OCI-LY1 (cell line): Measurements from ENCODE around the gene CNNM1.
A peak's percentile ranks its signal among the peaks of the same experiment; 100 is the strongest.

ENCODE experiments used
- H2AFZ ChIP-seq: fragments of 200-600 bp; sonication (generic), shearing (Covaris generic); 2 replicates; pipeline ENCODE4 v1.6.0; 2014; ENCODE audit warnings: antibody characterized with exemption, mild to moderate bottlenecking, low read length
- H3F3A ChIP-seq: fragments of 200-600 bp; sonication (generic), shearing (Covaris generic); 2 replicates; pipeline ENCODE4 v1.6.0; 2014; ENCODE audit warnings: mild to moderate bottlenecking, antibody characterized with exemption, low read length, moderate library complexity; ENCODE audit not compliant: insufficient read depth
- H3K27ac ChIP-seq: fragments of 200-600 bp; sonication (generic); 2 replicates; pipeline ENCODE4 v1.5.1; 2014; ENCODE audit warnings: low read length, mixed run types, mild to moderate bottlenecking, low read depth; ENCODE audit not compliant: poor library complexity, severe bottlenecking
- H3K27me3 ChIP-seq: fragments of 200-600 bp; sonication (generic); 2 replicates; pipeline ENCODE4 v1.6.0; 2014; ENCODE audit warnings: antibody characterized with exemption, mild to moderate bottlenecking, low read length, moderate library complexity; ENCODE audit not compliant: insufficient read depth
- H3K36me3 ChIP-seq: fragments of 200-600 bp; sonication (generic); 2 replicates; pipeline ENCODE4 v1.6.1; 2014; ENCODE audit warnings: mild to moderate bottlenecking, antibody characterized with exemption, low read length, moderate library complexity, mixed read lengths; ENCODE audit not compliant: insufficient read depth
- H3K4me1 ChIP-seq: fragments of 200-600 bp; sonication (generic); 2 replicates; pipeline ENCODE4 v1.5.1; 2014; ENCODE audit warnings: mild to moderate bottlenecking, low read length, moderate library complexity; ENCODE audit not compliant: insufficient read depth, severe bottlenecking
- H3K4me2 ChIP-seq: fragments of 200-600 bp; sonication (generic), shearing (Covaris generic); 2 replicates; pipeline ENCODE4 v1.6.1; 2014; ENCODE audit warnings: low read length
- H3K4me3 ChIP-seq: fragments of 200-600 bp; sonication (generic); 2 replicates; pipeline ENCODE4 v1.5.1; 2014; ENCODE audit warnings: low read length, low read depth, mild to moderate bottlenecking, mixed read lengths; ENCODE audit not compliant: poor library complexity, severe bottlenecking
- H3K79me2 ChIP-seq: fragments of 200-600 bp; shearing (Covaris generic); 2 replicates; pipeline ENCODE4 v1.6.1; 2016; ENCODE audit warnings: mixed run types, low read length, mixed read lengths; ENCODE audit not compliant: insufficient read depth
- H3K9ac ChIP-seq: fragments of 200-600 bp; sonication (generic), shearing (Covaris generic); 2 replicates; pipeline ENCODE4 v1.6.1; 2014; ENCODE audit warnings: mild to moderate bottlenecking, low read length, mixed read lengths
- H3K9me2 ChIP-seq: fragments of 200-600 bp; sonication (generic), shearing (Covaris generic); 2 replicates; pipeline ENCODE4 v1.6.1; 2014; ENCODE audit warnings: low read depth, mild to moderate bottlenecking, low read length, mixed read lengths
- H3K9me3 ChIP-seq: fragments of 200-600 bp; shearing (Covaris generic); 2 replicates; pipeline ENCODE4 v1.6.1; 2014; ENCODE audit warnings: low read length, mixed read lengths
- H4K20me1 ChIP-seq: fragments of 200-600 bp; sonication (generic), shearing (Covaris generic); 2 replicates; pipeline ENCODE4 v1.6.0; 2016; ENCODE audit warnings: mild to moderate bottlenecking, low read length; ENCODE audit not compliant: insufficient read depth
- EZH2 ChIP-seq: fragments of 200-600 bp; sonication (generic), shearing (Covaris generic); IDR thresholded peaks from 2 replicates; pipeline ENCODE4 v1.8.0; 2017; ENCODE audit warnings: borderline replicate concordance, mixed run types, mild to moderate bottlenecking, antibody characterized with exemption, low read length, moderate library complexity, mixed read lengths
- TF ChIP-seq, protein P1 (sequence below): fragments of 200-600 bp; sonication (generic), shearing (Covaris generic); IDR thresholded peaks from 2 replicates; pipeline ENCODE4 v1.5.1; 2017; ENCODE audit warnings: mild to moderate bottlenecking, antibody characterized with exemption, low read length, moderate library complexity, mixed read lengths

CNNM1 gene

DNA sequence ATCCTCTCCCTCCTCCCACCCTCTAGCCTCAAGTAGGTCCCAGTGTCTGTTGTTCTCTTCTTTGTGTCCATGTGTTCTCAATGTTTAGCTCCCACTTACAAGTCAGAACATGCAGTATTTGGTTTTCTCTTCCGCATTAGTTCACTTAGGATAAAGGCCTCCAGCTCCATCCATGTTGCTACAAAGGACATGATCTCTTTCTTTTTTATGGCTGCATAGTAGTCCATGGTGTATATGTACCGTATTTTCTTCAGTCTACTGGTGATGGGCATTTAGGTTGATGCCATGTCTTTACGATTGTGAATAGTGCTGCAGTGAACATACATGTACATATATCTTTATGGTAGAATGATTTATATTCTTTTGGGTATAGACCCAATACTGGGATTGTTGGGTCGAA is 102.9 kb downstream of the CNNM1 start:
- Histone ChIP-seq H3K4me2 (peak overlapping the region; percentile 96; the same call in 1 of the 2 replicates), H3F3A (no peaks in the 10 kb centered on the region), H3K9me2 (no peaks in the 10 kb centered on the region), H3K36me3 (no peaks in the 10 kb centered on the region), H3K27me3 (no peaks in the 10 kb centered on the region), H3K9ac (no peak overlapping the region), H2AFZ (no peak overlapping the region), H3K9me3 (no peaks in the 10 kb centered on the region), H3K79me2 (peaks cover 5% of the 10 kb centered on the region; the same call in 1 of the 2 replicates), H4K20me1 (no peaks in the 10 kb centered on the region), H3K4me3 (no peak overlapping the region), H3K27ac (no peak overlapping the region), H3K4me1 (peaks cover 14% of the 10 kb centered on the region)
- no peak for TF ChIP-seq EZH2
- TF ChIP-seq, protein P1, sequence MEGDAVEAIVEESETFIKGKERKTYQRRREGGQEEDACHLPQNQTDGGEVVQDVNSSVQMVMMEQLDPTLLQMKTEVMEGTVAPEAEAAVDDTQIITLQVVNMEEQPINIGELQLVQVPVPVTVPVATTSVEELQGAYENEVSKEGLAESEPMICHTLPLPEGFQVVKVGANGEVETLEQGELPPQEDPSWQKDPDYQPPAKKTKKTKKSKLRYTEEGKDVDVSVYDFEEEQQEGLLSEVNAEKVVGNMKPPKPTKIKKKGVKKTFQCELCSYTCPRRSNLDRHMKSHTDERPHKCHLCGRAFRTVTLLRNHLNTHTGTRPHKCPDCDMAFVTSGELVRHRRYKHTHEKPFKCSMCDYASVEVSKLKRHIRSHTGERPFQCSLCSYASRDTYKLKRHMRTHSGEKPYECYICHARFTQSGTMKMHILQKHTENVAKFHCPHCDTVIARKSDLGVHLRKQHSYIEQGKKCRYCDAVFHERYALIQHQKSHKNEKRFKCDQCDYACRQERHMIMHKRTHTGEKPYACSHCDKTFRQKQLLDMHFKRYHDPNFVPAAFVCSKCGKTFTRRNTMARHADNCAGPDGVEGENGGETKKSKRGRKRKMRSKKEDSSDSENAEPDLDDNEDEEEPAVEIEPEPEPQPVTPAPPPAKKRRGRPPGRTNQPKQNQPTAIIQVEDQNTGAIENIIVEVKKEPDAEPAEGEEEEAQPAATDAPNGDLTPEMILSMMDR = no peak

DNA sequence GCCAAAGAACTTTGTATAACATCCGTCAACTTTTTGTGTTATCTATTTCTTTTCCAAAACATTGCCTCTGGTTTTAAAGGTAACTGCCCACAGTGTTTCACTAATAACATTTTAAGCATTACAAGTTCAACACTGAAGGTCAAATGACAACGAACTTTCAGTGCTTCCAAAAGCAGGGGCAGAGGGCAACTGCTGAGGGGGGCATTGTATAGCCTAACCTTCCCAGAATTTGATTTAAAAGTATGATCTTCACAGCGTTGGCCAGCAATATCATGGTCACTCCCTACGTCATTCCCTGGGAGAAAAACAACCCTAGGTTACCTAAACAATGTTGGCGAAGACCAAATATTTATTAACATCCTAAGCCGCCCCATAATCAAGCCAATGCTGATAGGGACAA is 103.7 kb downstream of the CNNM1 start:
- Histone ChIP-seq H3K4me3 (no peak overlapping the region), H3K9me3 (no peaks in the 10 kb centered on the region), H3K4me1 (peaks cover 14% of the 10 kb centered on the region), H3K36me3 (no peaks in the 10 kb centered on the region), H4K20me1 (no peaks in the 10 kb centered on the region), H3K27ac (no peak overlapping the region), H3K79me2 (peaks cover 5% of the 10 kb centered on the region; the same call in 1 of the 2 replicates), H3K9ac (no peak overlapping the region), H2AFZ (no peak overlapping the region), H3K27me3 (no peaks in the 10 kb centered on the region), H3F3A (no peaks in the 10 kb centered on the region), H3K4me2 (no peak overlapping the region), H3K9me2 (no peaks in the 10 kb centered on the region)
- TF ChIP-seq EZH2 = no peak
- TF ChIP-seq, protein P1 = no peak

DNA sequence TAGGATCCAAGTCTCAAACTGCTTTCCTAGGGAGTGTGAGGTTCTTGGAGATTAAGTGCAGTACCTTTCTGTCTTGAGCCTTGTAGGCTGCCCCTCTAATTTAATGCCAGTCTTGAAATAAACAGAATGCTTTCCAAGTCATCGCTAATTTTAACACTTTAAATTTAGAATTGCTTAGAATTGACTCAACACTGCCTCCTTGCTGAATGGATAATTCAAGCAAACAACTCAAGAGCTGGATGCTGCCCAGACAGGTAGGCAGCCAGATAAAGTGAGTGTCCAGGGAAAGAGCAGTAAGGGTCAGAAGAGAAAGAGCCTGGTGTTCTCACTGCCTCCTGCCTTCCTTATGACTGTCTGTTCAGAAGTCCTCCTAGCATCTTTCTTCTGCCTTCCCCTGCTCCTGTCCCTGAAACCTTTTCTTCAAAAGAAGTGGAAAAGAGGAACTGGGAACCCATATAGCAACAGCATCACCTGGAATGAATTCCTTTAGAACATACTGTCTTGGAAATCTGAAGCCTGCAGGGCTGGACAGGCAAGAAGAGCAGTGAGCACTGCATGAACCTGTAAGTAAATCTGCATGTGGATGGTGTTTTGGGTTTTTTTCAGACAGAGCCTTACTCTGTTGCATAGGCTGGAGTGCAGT is 104.3 kb downstream of the CNNM1 start:
- H4K20me1 ChIP-seq = no peaks in the 10 kb centered on the region
- peaks cover 5% of the 10 kb centered on the region; the same call in 1 of the 2 replicates for H3K79me2 ChIP-seq
- peaks cover 14% of the 10 kb centered on the region for H3K4me1 ChIP-seq
- H3K4me3 ChIP-seq = no peak overlapping the region
- no peaks in the 10 kb centered on the region for H3K9me2 ChIP-seq
- TF ChIP-seq, protein P1 = no peak
- TF ChIP-seq EZH2 = no peak
- H3K4me2 ChIP-seq = no peak overlapping the region
- no peak overlapping the region for H3K27ac ChIP-seq
- no peaks in the 10 kb centered on the region for H3F3A ChIP-seq
- H3K36me3 ChIP-seq = no peaks in the 10 kb centered on the region
- H3K9ac ChIP-seq = no peak overlapping the region
- H2AFZ ChIP-seq = no peak overlapping the region
- no peaks in the 10 kb centered on the region for H3K27me3 ChIP-seq
- H3K9me3 ChIP-seq = no peaks in the 10 kb centered on the region
